Measurements from ENCODE around the gene ELN.
A peak's percentile ranks its signal among the peaks of the same experiment; 100 is the strongest.
"Not testable (repeated sequence)": the region's sequence is repeated elsewhere in the genome, so short reads cannot be mapped to it uniquely, and the experiment has no call there.

Gene ELN

GRCh38 chr7:74001150-74001494 is 26.9 kb upstream of the ELN start:
- DNase-seq (ENCODE audit: low spot score) = no peak

GRCh38 chr7:74002474-74003017 is 25.4 kb upstream of the ELN start:
- DNase-seq (ENCODE audit: low spot score) = peak; percentile 74

- DNase-seq (ENCODE audit: low spot score) = no peak
Observed at GRCh38 chr7:74003621-74004020, 24.4 kb upstream of the ELN start.

- DNase-seq (ENCODE audit: low spot score) = no peak
Observed at GRCh38 chr7:74006032-74006431, 21.9 kb upstream of the ELN start.

- DNase-seq (ENCODE audit: low spot score) = no peak
Observed at GRCh38 chr7:74006451-74007241, 21.3 kb upstream of the ELN start.

- no peak for DNase-seq (ENCODE audit: low spot score)
Observed at GRCh38 chr7:74007242-74007567, 20.8 kb upstream of the ELN start.

- no peak for DNase-seq (ENCODE audit: low spot score)
Observed at GRCh38 chr7:74008687-74009086, 19.3 kb upstream of the ELN start.

- DNase-seq (ENCODE audit: low spot score) = no peak
Observed at GRCh38 chr7:74009719-74010118, 18.3 kb upstream of the ELN start.

GRCh38 chr7:74010407-74010806 is 17.6 kb upstream of the ELN start:
- DNase-seq (ENCODE audit: low spot score) = no peak

GRCh38 chr7:74011421-74011820 is 16.6 kb upstream of the ELN start:
- not testable (repeated sequence) for DNase-seq (ENCODE audit: low spot score)

GRCh38 chr7:74012842-74013249 is 15.1 kb upstream of the ELN start:
- DNase-seq (ENCODE audit: low spot score) = peak; percentile 17

- no peak for DNase-seq (ENCODE audit: low spot score)
Observed at GRCh38 chr7:74013539-74014272, 14.3 kb upstream of the ELN start.

GRCh38 chr7:74014931-74015330 is 13.0 kb upstream of the ELN start:
- no peak for DNase-seq (ENCODE audit: low spot score)

- DNase-seq (ENCODE audit: low spot score) = peak; percentile 16
Observed at GRCh38 chr7:74015670-74016069, 12.3 kb upstream of the ELN start.

GRCh38 chr7:74017125-74017524 is 10.8 kb upstream of the ELN start:
- DNase-seq (ENCODE audit: low spot score) = no peak

GRCh38 chr7:74018246-74018895 is 9.6 kb upstream of the ELN start:
- DNase-seq (ENCODE audit: low spot score) = no peak

- DNase-seq (ENCODE audit: low spot score) = no peak
Observed at GRCh38 chr7:74019149-74019548, 8.8 kb upstream of the ELN start.

GRCh38 chr7:74020390-74020789 is 7.6 kb upstream of the ELN start:
- no peak for DNase-seq (ENCODE audit: low spot score)

GRCh38 chr7:74021546-74022320 is 6.2 kb upstream of the ELN start:
- no peak for DNase-seq (ENCODE audit: low spot score)

- no peak for DNase-seq (ENCODE audit: low spot score)
Observed at GRCh38 chr7:74022507-74022906, 5.5 kb upstream of the ELN start.

- peak; percentile 33 for DNase-seq (ENCODE audit: low spot score)
Observed at GRCh38 chr7:74023092-74023536, 4.9 kb upstream of the ELN start.

- no peak for DNase-seq (ENCODE audit: low spot score)
Observed at GRCh38 chr7:74023786-74024185, 4.2 kb upstream of the ELN start.
